SK-N-MC (cell line): Measurements from ENCODE around the gene HLF.

Experiments used
- DNase-seq: peaks from one replicate; pipeline ENCODE4 v3.0.0-alpha.2; 2011; ENCODE audit warnings: low read depth, low spot score
- H3K27ac ChIP-seq: fragments of 200-600 bp; sonication (generic); 2 replicates; pipeline ENCODE4 v1.5.1; 2016; ENCODE audit warnings: mixed run types
- H3K36me3 ChIP-seq: fragments of 200-600 bp; sonication (generic); 2 replicates; pipeline ENCODE4 v1.6.1; 2017; ENCODE audit warnings: antibody characterized with exemption, low read length, mixed read lengths; ENCODE audit not compliant: insufficient read depth
- H3K4me3 ChIP-seq: fragments of 200-600 bp; sonication (generic); 2 replicates; pipeline ENCODE4 v1.5.1; 2016
- H3K9ac ChIP-seq: fragments of 200-600 bp; sonication (generic); 2 replicates; pipeline ENCODE4 v1.8.0; 2017; ENCODE audit warnings: mixed run types, mixed read lengths; ENCODE audit not compliant: insufficient read length
- H3K9me3 ChIP-seq: fragments of 200-600 bp; sonication (generic); 2 replicates; pipeline ENCODE4 v1.6.1; 2017; ENCODE audit warnings: low read depth, mild to moderate bottlenecking, antibody characterized with exemption, low read length, moderate library complexity, mixed read lengths
- EZH2 ChIP-seq: fragments of 200-600 bp; sonication (generic); IDR thresholded peaks from one replicate; pipeline ENCODE4 v1.6.1; 2017; ENCODE audit warnings: antibody characterized with exemption
- FOXP2 ChIP-seq: optimal IDR thresholded peaks from 2 replicates; pipeline ENCODE3; 2011; ENCODE audit warnings: mild to moderate bottlenecking, moderate library complexity; ENCODE audit not compliant: insufficient read depth; ENCODE audit errors: extremely low read length, control extremely low read depth
- POLR2AphosphoS5 ChIP-seq: IDR thresholded peaks from 2 replicates; pipeline ENCODE4 v1.6.1; 2012; ENCODE audit warnings: mild to moderate bottlenecking, low read depth, low read length, borderline replicate concordance

Gene HLF

DNA sequence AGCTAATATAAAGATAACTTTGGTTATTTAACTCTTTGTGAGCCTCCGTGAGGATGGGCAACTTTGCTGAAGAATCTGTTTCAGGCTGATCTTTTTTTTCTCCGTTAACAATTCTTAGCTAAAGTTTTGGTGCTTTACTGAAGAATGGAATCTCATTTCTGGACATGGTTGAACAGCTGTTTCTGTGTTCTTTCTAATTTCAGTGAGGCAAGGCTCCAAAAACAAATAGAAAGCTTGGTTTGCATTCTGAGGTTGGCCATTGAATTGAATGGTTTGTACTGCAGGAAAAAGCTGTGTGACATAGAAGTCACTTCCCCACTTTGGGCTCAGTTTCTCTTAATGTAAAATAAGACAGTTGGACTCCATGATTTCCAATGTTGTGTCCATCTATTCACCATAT, 22.3 kb upstream of the HLF start:
- no peak for DNase-seq
- Histone ChIP-seq H3K4me3 (no peak overlapping the region), H3K9ac (no peak overlapping the region), H3K27ac (no peak overlapping the region), H3K9me3 (no peaks in the 10 kb centered on the region), H3K36me3 (no peaks in the 10 kb centered on the region)
- no peak for TF ChIP-seq POLR2AphosphoS5

DNA sequence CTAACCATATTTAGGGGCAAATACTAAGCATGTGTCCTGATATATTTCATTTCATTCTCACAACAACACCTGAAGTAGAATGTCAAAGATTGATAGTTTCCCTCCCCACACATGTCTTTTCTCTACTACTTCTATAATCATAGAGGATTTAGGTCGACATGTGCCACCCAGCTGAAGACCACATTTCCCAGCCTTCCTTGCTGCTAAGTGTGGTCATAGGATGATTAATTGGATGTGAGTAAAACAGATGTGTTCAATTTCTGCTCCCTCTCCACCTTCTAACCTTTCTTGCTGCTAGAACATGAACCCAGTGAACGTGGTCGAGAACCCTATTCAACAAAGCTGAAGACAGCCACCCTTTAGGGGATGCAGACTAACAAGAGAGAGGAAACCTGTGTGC, 18.8 kb upstream of the HLF start:
- no peak for TF ChIP-seq FOXP2
- TF ChIP-seq POLR2AphosphoS5 = no peak
- no peak overlapping the region for H3K27ac ChIP-seq
- no peaks in the 10 kb centered on the region for H3K9me3 ChIP-seq
- H3K9ac ChIP-seq = no peak overlapping the region
- H3K36me3 ChIP-seq = no peaks in the 10 kb centered on the region
- no peak for DNase-seq
- no peak overlapping the region for H3K4me3 ChIP-seq

DNA sequence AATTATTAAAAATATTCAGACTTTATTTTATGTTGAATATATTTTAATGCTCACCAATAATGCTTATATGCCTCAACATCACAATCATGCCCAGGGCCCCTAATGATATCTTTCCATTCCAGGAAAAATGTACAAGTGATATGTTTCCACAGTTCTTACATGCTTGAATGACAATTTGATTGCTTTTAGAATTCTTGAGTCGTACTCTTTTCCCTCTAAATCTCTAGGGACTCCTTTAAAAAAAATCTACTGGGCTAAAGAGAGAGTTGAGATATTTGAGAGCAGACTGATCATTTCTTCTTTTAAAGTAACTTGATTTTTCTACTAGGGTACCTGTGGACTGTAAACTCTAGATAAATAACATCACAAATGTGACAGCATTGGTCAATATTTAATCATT, 18.2 kb upstream of the HLF start:
- Histone ChIP-seq H3K27ac (no peak overlapping the region), H3K36me3 (no peaks in the 10 kb centered on the region), H3K4me3 (no peak overlapping the region), H3K9ac (no peak overlapping the region), H3K9me3 (no peaks in the 10 kb centered on the region)
- no peak for DNase-seq
- no peak for TF ChIP-seq EZH2
- no peak for TF ChIP-seq POLR2AphosphoS5
- no peak for TF ChIP-seq FOXP2

DNA sequence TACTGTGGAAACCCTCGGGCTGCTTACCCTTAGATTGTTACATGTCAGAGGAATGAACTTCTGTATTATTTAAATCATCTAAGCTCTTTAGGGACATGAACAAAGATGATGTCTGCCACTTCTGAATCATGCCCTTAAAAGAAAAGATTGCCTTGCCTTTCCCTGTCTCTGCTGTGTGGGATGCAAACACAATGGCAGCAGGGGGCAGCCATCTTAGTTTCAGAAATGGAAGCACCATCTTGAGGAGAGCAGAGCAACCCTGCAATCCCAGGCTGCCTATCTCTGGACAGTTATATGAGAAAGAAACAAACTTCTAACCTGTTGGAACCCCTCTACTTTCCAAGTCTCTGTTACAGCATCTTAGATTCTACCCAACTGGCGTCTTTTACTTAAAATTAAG, 16.7 kb upstream of the HLF start:
- no peaks in the 10 kb centered on the region for H3K36me3 ChIP-seq
- TF ChIP-seq FOXP2 = no peak
- TF ChIP-seq POLR2AphosphoS5 = no peak
- no peak overlapping the region for H3K27ac ChIP-seq
- H3K9ac ChIP-seq = no peak overlapping the region
- H3K9me3 ChIP-seq = no peaks in the 10 kb centered on the region
- no peak overlapping the region for H3K4me3 ChIP-seq
- DNase-seq = no peak

DNA sequence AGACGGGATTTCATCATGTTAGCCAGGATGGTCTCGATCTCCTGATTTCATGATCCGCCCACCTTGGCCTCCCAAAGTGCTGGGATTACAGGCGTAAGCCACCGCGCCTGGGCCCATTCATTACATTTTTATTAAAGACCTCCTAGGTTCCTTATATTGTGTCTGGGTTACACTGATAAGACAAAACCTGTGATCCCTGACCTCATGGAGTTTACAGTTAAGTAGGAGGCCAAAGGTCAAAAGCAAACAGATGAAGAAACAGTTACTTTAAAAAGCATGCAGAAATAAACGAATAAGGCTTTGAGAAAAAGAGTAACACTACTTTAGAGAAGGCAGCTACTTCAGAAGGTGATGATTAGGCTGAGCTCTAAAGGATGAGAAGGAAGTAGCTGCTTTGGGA, 14.9 kb upstream of the HLF start:
- no peaks in the 10 kb centered on the region for H3K36me3 ChIP-seq
- no peak overlapping the region for H3K27ac ChIP-seq
- TF ChIP-seq EZH2 (no peak), POLR2AphosphoS5 (no peak), FOXP2 (no peak)
- H3K9me3 ChIP-seq = no peaks in the 10 kb centered on the region
- no peak overlapping the region for H3K9ac ChIP-seq
- no peak for DNase-seq
- H3K4me3 ChIP-seq = no peak overlapping the region

DNA sequence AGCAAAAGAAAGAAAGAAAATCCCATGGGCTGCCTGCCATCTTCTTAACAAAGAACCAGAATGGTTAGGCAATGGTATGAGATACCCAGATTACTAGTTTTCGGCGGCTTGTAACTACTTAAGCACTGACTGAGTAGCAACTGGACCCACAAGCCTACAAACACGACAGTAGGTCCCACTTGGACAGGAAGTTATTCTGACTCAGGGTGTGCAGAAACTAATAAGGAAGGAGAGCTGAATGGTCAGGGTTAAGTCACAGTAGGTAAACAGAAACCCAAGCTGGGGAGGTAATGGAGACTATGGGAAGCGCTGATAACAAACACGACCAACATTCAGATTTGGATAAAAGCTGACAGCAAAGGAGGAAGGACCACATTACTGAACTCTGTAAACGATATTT, 10.4 kb upstream of the HLF start:
- Histone ChIP-seq H3K36me3 (no peaks in the 10 kb centered on the region), H3K9me3 (no peaks in the 10 kb centered on the region), H3K27ac (no peak overlapping the region), H3K4me3 (no peak overlapping the region), H3K9ac (no peak overlapping the region)
- TF ChIP-seq FOXP2 = no peak
- TF ChIP-seq EZH2 = no peak
- no peak for DNase-seq

DNA sequence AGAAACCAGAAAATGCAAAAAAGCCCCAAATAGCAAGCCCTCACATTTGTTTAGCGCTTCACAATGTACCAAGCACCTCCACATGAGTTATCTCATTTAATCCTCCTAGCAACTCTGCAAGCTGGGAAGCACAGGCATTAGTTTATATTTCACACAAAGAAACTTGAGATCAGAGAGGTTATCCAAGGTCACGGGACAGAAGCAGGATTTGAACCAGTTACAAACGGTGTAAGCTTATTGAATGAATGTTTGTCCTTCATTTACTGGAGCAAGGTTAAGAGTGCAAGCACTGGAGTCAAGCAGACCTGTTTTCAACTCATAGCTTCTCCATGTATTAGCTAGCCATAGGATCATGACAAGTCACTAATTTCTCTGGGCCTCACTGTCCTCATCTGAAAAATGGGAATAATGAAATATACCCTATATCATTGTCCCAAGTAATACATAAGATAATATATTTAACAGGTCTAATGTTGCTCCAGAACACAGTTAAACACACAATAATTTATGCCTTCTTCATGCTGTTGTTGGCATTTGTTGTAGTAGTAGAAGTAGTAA, 6.1 kb upstream of the HLF start:
- no peak for TF ChIP-seq POLR2AphosphoS5
- no peak for DNase-seq
- H3K36me3 ChIP-seq = no peaks in the 10 kb centered on the region
- H3K4me3 ChIP-seq = no peak overlapping the region
- no peaks in the 10 kb centered on the region for H3K9me3 ChIP-seq
- H3K9ac ChIP-seq = no peak overlapping the region
- H3K27ac ChIP-seq = no peak overlapping the region

DNA sequence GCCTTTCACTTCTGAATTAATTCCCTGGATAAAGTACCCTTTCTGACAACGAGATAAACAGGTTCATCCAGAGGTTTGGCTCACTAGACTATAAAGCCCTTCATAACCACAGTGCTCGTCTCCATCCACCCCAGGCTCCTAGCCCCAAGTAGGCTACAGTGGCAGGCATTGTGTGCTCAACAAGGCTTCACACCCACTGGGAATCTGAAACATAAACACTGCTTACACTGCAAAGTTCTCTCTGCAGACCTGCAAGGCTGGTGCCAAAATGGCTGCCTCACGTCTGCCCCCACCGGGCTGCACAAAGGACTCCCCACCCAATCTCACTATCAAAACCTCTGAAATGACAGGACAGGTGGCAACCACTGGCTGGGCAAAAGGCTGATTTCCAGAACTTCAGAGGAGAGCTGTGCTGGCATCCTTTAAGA, 5.1 kb upstream of the HLF start:
- Histone ChIP-seq H3K36me3 (no peaks in the 10 kb centered on the region), H3K9me3 (no peaks in the 10 kb centered on the region), H3K9ac (no peak overlapping the region), H3K27ac (no peak overlapping the region), H3K4me3 (no peak overlapping the region)
- TF ChIP-seq EZH2 (no peak), FOXP2 (no peak), POLR2AphosphoS5 (no peak)
- no peak for DNase-seq

DNA sequence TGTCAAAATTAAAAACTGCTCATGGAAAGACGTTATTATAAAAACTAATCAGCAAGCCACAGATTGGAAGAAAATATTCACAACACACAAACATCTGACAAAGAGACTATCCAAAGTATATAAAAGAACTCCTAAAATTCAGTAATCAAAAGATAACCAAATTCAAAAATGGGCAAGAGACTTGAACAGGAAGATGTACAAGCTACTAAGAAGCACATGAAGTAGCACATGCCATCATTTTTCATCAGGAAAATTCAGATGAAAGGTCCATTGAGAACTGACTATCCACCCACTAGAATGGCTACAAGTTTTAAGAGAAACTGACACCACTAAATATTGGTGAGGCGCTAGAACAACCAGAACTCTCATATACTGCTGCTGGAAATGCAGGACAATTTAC, 3.4 kb upstream of the HLF start:
- no peak for TF ChIP-seq POLR2AphosphoS5
- TF ChIP-seq FOXP2 = no peak
- no peak for TF ChIP-seq EZH2
- Histone ChIP-seq H3K27ac (no peak overlapping the region), H3K4me3 (no peak overlapping the region), H3K9me3 (no peaks in the 10 kb centered on the region), H3K9ac (no peak overlapping the region), H3K36me3 (no peaks in the 10 kb centered on the region)
- DNase-seq = no peak
